Testis (tissue), 3 donors: ENCODE measurements around the gene FEM1C. TPM values are rescaled to one million over a fixed set of nuclear protein-coding genes. Genes with fewer than 3 reads are reported as not detected.

Experiments used
- DNase-seq: peaks from one replicate; pipeline ENCODE4 v3.0.0-alpha.2; 2019
- H3K27ac ChIP-seq, 2 donors: fragments of 200-600 bp; sonication (generic); one replicate each; pipeline ENCODE4 v1.5.1; 2019
- H3K27me3 ChIP-seq: fragments of 200-600 bp; sonication (generic); one replicate; pipeline ENCODE4 v1.5.1; 2019
- H3K36me3 ChIP-seq: fragments of 200-600 bp; sonication (generic); one replicate; pipeline ENCODE4 v1.5.1; 2017; ENCODE audit warnings: low read depth; ENCODE audit errors: missing control alignments
- H3K4me1 ChIP-seq: fragments of 200-600 bp; sonication (generic); one replicate; pipeline ENCODE4 v1.5.1; 2019
- H3K4me3 ChIP-seq, 2 donors: fragments of 200-600 bp; sonication (generic); one replicate each; pipeline ENCODE4 v1.5.1; 2017 to 2019
- H3K9me3 ChIP-seq: fragments of 200-600 bp; sonication (generic); one replicate; pipeline ENCODE4 v1.5.1; 2017
- POLR2A ChIP-seq: fragments of 450-650 bp; IDR thresholded peaks from one replicate; pipeline ENCODE4 v1.6.1; 2017; ENCODE audit warnings: antibody characterized with exemption, mild to moderate bottlenecking, moderate library complexity
- WGBS, 2 donors: methylation state at CpG; one replicate each; pipeline ENCODE4 v1.1.5; 2018; 5-methylcytosine and 5-hydroxymethylcytosine counted together
- intact Hi-C: fragments of 100-400 bp; cut with DNase I; formaldehyde crosslinking; loops from one replicate; pipeline ENCODE4 v1.15.1; 2023; ENCODE audit warnings: low total_unique reads
- polyA plus RNA-seq: library from polyadenylated mRNA; stranded (reverse); fragments of 350-450 nt; fragmentation: Illumina TruSeq; extraction: RNeasy Lipid Tissue Mini Kit (QIAGEN cat#74804); gene quantifications from one replicate; pipeline ENCODE4 v1.2.3, GENCODE V29; 2014; ENCODE audit warnings: low read depth, low replicate concordance; ENCODE audit not compliant: insufficient read depth
- small RNA-seq, 2 donors: library from RNA; depleted of rRNA; stranded (forward); fragments of <200 nt; gene quantifications; one replicate each; pipeline ENCODE3, GENCODE V24; 2016
- total RNA-seq, 2 donors: library from RNA; depleted of rRNA; stranded (reverse); fragments of >200 nt; gene quantifications; one replicate each; pipeline ENCODE4 v1.2.3, GENCODE V29; 2016
- TF ChIP-seq, protein P1 (sequence below), 3 experiments: fragments of 450-650 bp in 2 of 3; fragments of 200-600 bp in 1 of 3; sonication (generic) in 1 of 3; IDR thresholded peaks; one replicate each; pipeline ENCODE4 v1.5.1; 2016 to 2019; ENCODE audit warnings: antibody characterized with exemption in 3 of 3, mild to moderate bottlenecking in 2 of 3, moderate library complexity in 1 of 3

Gene FEM1C
- total and polyA plus RNA-seq, 3 donors from 2014 or later: 20.0 to 28.7 (median 25.9) TPM

- Histone ChIP-seq H3K4me1 (no peaks in the 10 kb centered on the region), H3K36me3 (no peaks in the 10 kb centered on the region), H3K4me3 (no peak overlapping the region), H3K27ac (no peak overlapping the region), H3K9me3 (no peaks in the 10 kb centered on the region), H3K27me3 (no peaks in the 10 kb centered on the region)
- intact Hi-C loops: no loop called here
- 83 to 90% methylated on average over 1 of the region's 1 CpG for WGBS, 2 donors
- DNase-seq: no peak
- TF ChIP-seq, protein P1, sequence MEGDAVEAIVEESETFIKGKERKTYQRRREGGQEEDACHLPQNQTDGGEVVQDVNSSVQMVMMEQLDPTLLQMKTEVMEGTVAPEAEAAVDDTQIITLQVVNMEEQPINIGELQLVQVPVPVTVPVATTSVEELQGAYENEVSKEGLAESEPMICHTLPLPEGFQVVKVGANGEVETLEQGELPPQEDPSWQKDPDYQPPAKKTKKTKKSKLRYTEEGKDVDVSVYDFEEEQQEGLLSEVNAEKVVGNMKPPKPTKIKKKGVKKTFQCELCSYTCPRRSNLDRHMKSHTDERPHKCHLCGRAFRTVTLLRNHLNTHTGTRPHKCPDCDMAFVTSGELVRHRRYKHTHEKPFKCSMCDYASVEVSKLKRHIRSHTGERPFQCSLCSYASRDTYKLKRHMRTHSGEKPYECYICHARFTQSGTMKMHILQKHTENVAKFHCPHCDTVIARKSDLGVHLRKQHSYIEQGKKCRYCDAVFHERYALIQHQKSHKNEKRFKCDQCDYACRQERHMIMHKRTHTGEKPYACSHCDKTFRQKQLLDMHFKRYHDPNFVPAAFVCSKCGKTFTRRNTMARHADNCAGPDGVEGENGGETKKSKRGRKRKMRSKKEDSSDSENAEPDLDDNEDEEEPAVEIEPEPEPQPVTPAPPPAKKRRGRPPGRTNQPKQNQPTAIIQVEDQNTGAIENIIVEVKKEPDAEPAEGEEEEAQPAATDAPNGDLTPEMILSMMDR (IDR thresholded peaks at IDR 0.05): no peak
- TF ChIP-seq POLR2A: no peak
Measured at GRCh38 chr5:115470921-115471320, 73.7 kb downstream of the FEM1C start.

Small RNAs within 50 kb of the gene (small RNA-seq; reads per million reads assigned to genes)
- gene AC008628.1 (0 reads per million in 2 donors), gene AC008628.2 (0 reads per million in 2 donors)

Other genes starting within 250 kb of the FEM1C start
- gene CCDC112, start 248.1 kb downstream of the FEM1C start, total RNA-seq: 10 to 100 TPM; 20.4 to 30.9 TPM
- gene CCDC112, start 248.1 kb downstream of the FEM1C start, polyA plus RNA-seq: 15.3 TPM
- under 1 TPM in 1 of 2 donors, not detected in 1; 0.68 TPM for gene TICAM2, start 57.7 kb upstream of the FEM1C start, total RNA-seq
- 1.1 TPM for gene TICAM2, start 57.7 kb upstream of the FEM1C start, polyA plus RNA-seq
- gene TMED7, start 81.3 kb upstream of the FEM1C start, total RNA-seq: 100 to 1,000 TPM in 1 of 2 donors, 10 to 100 TPM in 1; 89.3 to 119 TPM
- gene TMED7, start 81.3 kb upstream of the FEM1C start, polyA plus RNA-seq: 43.6 TPM